Measurements from ENCODE around the gene SLC16A3.
"Not testable (repeated sequence)": the region's sequence is repeated elsewhere in the genome, so short reads cannot be mapped to it uniquely, and the experiment has no call there.

- TF ChIP-seq CTCF, POLR2AphosphoS5 (IDR thresholded peaks at IDR 0.05): not testable (repeated sequence)
These were observed 25.9 kb downstream of the SLC16A3 start for GRCh38 chr17:82254746-82255145.

Measured in stomach (tissue), 4 donors.